DMS53 (cell line): Measurements from ENCODE around the gene FCSK.
"Not testable (repeated sequence)": the region's sequence is repeated elsewhere in the genome, so short reads cannot be mapped to it uniquely, and the experiment has no call there.

ENCODE experiments used
- DNase-seq: peaks from one replicate; lab custom pipeline; 2025; lab: John Stamatoyannopoulos, UW

The FCSK gene

GRCh38 chr16:70432356-70432722 lies 22.1 kb upstream of the FCSK start:
- no peak for DNase-seq

- no peak for DNase-seq
Measured at GRCh38 chr16:70432723-70433457, 21.5 kb upstream of the FCSK start.

- DNase-seq = no peak
Measured at GRCh38 chr16:70433458-70434103, 20.8 kb upstream of the FCSK start.

- no peak for DNase-seq
Measured at GRCh38 chr16:70434484-70435260, 19.7 kb upstream of the FCSK start.

DNA sequence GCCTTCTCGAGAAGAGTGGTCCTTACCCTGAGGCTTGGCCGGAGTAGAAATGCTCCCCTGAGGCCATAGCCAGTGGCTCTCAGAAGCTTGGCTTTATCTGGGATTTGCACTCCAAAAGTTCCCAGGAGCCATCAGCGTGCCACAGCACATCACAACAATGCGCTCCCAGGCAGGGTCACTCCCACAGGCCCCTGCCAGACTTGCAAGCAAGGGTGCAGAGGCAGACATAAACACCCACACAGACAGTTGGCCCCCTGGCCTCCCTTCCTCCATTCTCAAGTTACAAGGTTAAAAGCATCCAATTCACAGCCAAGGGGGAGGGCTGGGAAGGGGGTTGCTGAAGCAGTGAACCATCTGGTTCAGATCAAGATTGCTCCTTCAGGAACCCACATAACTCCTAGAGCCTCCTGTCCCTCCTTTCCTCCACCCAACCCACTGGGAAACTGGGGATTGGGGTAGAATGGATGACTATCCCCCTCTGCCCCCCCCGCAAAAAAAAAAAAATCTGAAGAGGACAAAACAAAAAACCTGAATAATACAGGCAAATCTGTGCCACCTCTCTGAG lies 17.3 kb upstream of the FCSK start:
- no peak for DNase-seq

DNA sequence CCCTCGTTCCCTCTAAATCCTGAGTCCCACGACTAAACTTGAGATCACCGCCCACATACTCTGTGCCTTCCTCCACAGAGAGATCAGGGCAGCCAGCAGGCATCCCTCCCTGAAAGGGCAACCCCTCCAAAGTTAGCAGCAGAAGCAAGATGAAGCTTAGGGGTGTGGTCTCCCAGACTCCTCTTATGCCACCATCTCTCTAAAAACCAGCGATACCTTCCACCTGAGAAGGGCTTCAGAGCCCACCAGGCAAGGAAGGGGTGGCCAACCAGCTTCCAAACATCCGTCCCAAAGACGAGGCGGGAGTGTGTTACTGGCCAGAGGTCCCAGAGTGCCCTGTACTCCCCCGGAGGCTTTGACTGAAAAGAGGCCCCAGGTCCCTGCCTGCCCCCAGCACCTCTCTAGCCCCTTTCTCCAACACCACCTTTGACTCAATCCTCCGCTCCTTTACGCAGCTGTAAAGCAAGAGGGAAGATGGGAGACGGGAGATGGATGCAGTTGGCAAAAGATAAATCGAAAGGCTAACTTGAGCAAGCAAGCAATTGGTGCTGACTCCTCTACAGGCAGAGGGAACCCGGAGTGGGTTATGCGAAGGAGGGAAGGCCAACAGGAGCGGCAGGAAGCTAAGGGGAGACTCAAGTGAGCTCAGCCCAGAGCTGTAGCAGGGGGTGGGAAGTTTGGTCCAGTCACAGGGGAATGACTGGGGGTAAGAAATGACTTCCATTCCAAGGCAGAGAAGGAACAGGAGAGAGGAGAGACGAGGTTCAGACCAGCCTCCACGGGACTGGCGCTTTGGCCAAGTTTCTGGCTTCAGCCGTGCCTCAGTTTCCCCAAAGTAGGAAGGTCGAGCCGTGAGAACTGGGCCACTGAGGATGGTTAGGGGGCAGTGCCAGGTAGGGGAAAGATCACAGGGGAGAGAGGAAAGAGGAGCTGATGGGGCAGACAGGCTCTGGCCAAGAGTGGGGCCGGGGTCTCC lies 16.5 kb upstream of the FCSK start:
- DNase-seq = peak; percentile 21

DNA sequence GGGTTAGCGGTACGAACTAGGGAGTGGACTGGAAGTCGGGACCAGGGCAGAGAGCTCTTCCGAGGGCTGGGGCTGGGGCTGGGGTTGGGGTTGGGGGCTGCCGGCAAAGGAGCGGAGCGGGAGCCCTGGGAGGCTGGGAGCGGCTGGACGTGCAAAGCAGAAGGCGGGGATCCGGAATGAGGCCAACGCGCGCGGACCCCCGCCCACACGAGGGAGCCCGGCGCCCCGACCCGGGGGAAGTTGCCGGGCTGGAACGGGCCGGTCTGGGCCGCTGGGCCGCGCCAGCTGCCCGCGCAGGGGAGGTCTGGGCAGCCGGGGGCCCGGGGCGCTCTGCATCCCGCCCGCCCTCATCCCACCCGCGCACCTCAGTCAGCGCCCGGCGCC lies 15.8 kb upstream of the FCSK start:
- DNase-seq = no peak

DNA sequence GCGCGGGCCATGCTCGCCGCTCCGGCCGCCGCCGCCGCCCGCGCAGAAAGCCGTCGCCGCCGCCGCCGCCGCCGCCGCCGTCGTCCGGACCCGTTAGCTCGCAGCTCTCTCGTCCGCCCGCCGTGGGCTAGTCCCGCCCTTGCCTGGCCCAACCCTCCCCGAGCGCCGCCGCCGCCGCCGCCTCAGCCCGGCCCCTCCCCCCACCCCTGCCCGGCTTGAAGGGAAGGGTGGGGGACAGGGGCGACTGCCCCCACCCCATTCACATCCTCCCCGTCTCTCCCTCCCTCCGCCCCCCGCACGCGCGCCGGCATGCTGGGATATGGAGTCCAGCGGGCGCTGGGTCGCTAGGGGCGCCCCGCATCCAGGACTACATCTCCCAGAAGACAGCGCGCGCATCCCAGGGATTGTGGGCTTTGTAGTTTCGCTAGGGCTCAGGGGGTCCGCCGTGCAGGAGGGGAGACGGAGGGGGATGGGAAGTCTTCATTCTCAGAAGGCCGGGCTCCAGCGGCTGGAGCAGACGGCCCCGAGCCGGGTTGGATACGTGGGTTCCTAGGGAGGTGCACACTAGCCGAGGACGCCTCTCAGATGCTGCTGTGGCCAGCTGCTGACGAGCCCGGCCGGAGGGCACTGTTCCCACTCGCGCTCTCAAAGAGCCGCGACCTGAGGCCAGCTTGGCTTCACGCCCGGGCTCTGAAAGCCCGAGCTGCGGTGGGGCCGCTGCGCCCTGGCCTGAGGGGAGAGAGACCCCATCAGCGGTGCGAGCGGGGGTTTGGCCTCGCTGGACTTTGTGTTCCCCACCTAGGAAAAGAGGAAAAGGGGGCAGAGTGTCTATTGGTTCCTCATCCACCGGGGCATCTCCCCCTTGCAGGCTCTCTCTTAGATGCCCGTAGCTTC lies 15.2 kb upstream of the FCSK start, which contains the start of gene ST3GAL2:
ST3GAL2 (minus strand) TSS at position 132 of the 894 bp plus-strand sequence. CDS start 40,570 bp downstream, outside the sequence.
- DNase-seq = peak; percentile 90

- DNase-seq = no peak
Measured at GRCh38 chr16:70440009-70440692, 14.2 kb upstream of the FCSK start.

GRCh38 chr16:70441406-70441990 lies 12.9 kb upstream of the FCSK start:
- DNase-seq = no peak

DNA sequence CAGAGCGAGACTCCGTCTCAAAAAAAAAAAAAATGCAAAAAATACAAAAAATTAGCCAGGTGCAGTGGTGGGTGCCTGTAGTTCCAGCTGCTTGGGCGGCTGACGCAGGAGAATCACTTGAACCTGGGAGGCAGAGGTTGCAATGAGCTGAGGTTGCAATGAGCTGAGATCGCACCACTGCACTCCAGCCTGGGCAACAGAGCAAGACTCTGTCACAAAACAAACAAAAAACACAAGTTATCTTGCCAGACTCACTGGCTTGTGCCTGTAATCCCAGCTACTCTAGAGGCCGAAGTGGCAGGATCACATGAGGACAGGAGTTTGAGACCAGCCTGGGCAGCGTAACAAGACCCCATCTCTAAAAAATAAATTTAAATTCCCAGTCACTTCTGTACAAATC lies 12.1 kb upstream of the FCSK start:
- DNase-seq = no peak

- DNase-seq = no peak
Measured at GRCh38 chr16:70444249-70445063, 9.9 kb upstream of the FCSK start.

GRCh38 chr16:70448075-70448474 lies 6.3 kb upstream of the FCSK start:
- DNase-seq = no peak

DNA sequence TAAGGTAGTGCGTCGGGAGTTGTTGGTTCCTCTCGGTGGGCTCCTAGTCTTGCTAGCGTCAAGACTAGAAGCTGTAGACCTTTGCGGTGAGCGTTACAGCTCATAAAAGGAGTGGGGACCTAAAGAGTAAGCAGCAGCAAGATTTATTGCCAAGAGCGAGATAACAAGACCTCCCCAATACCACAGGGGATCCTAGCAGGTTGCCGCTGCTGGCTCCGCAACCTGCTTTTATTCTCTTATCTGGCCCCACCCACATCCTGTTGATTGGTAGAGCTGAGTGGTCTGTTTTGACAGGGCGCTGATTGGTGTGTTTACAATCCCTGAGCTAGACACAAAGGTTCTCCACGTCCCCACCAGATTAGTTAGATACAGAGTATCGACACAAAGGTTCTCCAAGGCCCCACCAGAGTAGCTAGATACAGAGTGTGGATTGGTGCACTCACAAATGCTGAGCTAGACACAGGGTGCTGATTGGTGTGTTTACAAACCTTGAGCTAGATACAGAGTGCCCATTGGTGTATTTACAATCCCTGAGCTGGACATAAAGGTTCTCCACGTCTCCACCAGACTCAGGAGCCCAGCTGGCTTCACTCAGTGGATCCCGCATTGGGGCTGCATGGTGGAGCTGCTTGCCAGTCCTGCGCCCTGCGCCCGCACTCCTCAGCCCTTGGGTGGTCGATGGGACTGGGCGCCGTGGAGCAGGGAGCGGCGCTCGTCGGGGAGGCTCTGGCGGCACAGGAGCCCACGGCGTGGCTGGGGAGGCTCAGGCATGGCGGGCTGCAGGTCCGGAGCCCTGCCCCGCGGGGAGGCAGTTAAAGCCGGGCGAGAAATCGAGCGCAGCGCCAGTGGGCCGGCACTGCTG lies 4.0 kb upstream of the FCSK start:
- DNase-seq = not testable (repeated sequence)

DNA sequence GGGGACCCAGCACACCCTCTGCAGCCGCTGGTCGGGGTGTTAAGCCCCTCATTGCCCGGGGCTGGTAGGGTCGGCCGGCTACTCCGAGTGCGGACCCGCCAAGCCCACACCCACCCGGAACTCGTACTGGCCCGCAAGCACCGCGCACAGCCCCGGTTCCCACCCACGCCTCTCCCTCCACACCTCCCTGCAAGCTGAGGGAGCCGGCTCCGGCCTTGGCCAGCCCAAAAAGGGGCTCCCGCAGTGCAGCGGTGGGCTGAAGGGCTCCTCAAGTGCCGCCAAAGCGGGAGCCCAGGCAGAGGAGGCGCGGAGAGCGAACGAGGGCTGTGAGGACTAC lies 3.4 kb upstream of the FCSK start:
- not testable (repeated sequence) for DNase-seq

DNA sequence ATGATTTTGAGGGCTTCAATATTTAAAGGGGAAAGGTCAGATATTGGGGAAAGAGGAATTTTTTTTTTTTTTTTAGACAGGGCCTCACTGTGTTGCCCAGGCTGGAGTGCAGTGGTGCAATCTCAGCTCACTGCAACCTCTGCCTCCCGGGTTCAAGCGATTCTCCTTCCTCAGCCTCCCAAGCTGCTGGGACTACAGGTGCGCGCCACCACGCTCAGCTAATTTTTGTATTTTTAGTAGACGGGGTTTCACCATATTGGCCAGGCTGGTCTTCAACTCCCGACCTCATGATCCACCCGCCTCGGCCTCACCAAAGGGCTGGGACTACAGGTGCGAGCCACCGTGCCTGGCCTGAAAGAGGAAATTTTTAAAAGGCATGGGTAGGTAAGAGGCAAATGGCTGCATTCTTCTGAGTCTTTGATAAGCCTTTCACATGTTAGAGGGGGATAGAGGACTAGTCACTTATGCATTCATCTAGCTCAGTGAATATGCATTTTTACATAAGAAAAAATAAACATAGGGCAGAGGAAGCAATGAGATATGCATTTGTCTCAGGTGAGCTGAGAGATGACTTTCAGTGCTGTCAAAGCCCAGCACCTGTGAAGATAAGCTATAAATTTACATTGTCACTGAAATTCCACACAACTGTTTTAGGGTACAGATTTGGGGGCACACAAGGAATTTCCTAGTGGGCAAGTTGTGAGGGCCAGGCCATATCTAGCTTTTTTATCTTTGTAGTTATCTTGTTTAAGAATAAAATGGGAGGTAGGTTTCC lies 1.1 kb upstream of the FCSK start:
- no peak for DNase-seq

GRCh38 chr16:70453892-70454221 lies 538 bp upstream of the FCSK start:
- DNase-seq = no peak
